H1 (cell line): ENCODE data around the gene GRHL3. TPM values are rescaled to one million over a fixed set of nuclear protein-coding genes. Genes with fewer than 3 reads are reported as not detected.

ENCODE experiments used
- CTCF ChIA-PET: fragments of 300-600 bp; sonication (Branson Sonifier 250); formaldehyde crosslinking; loops from one replicate; lab custom pipeline; 2021; ENCODE audit not compliant: partially characterized antibody; lab: Charles Lee
- POLR2A ChIA-PET: fragments of 300-600 bp; sonication (Branson Sonifier 250); formaldehyde crosslinking; loops from one replicate; lab custom pipeline; 2021; ENCODE audit warnings: inconsistent platforms; ENCODE audit not compliant: partially characterized antibody; lab: Charles Lee
- DNase-seq, 2 experiments: peaks; one replicate each; pipeline versions ENCODE4 v3.0.0 to v3.0.0-alpha.2; 2010 to 2022; ENCODE audit warnings: low spot score in 2 of 2, low read depth in 1 of 2, mixed read lengths in 1 of 2
- FAIRE-seq: peaks from 2 replicates; lab custom pipeline; 2011; peaks lifted over from hg19 to GRCh38; lab: Jason Lieb, UNC
- H2AFZ ChIP-seq: 2 replicates; pipeline ENCODE4 v1.8.1; 2012; ENCODE audit warnings: low read length, inconsistent platforms
- H2AK5ac ChIP-seq: 2 replicates; pipeline ENCODE4 v1.6.1; 2013; ENCODE audit warnings: low read depth, low read length
- H2BK120ac ChIP-seq: replicated peaks from 2 replicates; pipeline ENCODE3; 2013; ENCODE audit warnings: low read depth, low read length, inconsistent platforms
- H2BK12ac ChIP-seq: 2 replicates; pipeline ENCODE4 v1.6.1; 2013; ENCODE audit warnings: low read depth, low read length
- H2BK15ac ChIP-seq: 2 replicates; pipeline ENCODE4 v1.6.1; 2013; ENCODE audit warnings: low read length
- H2BK20ac ChIP-seq: 2 replicates; pipeline ENCODE4 v1.6.1; 2013; ENCODE audit warnings: low read length
- H2BK5ac ChIP-seq: 2 replicates; pipeline ENCODE4 v1.6.1; 2013; ENCODE audit warnings: low read depth, low read length
- H3K14ac ChIP-seq: 2 replicates; pipeline ENCODE4 v1.6.1; 2013; ENCODE audit warnings: inconsistent platforms; ENCODE audit not compliant: insufficient read length
- H3K18ac ChIP-seq: 2 replicates; pipeline ENCODE4 v1.6.1; 2013; ENCODE audit warnings: low read length; ENCODE audit errors: extremely low read depth
- H3K23ac ChIP-seq: 2 replicates; pipeline ENCODE4 v1.6.1; 2013; ENCODE audit warnings: inconsistent platforms; ENCODE audit not compliant: insufficient read length
- H3K23me2 ChIP-seq: 2 replicates; pipeline ENCODE4 v1.6.1; 2013; ENCODE audit warnings: low read depth, low read length
- H3K27ac ChIP-seq: 2 replicates; pipeline ENCODE4 v1.6.1; 2011; ENCODE audit warnings: low read depth, low read length, inconsistent platforms
- H3K27me3 ChIP-seq, 4 experiments: replicated peaks in 1 of 4; 1 replicate in 1 of 4; 2 replicates in 3 of 4; pipeline versions ENCODE4 v1.6.1 to v1.8.1; 2011 to 2013; ENCODE audit warnings: low read length in 3 of 4, mild to moderate bottlenecking in 3 of 4, inconsistent platforms in 2 of 4, mixed read lengths in 2 of 4, moderate library complexity in 1 of 4; ENCODE audit not compliant: control insufficient read depth in 3 of 4, insufficient read depth in 3 of 4; ENCODE audit errors: extremely low read depth in 1 of 4
- H3K36me3 ChIP-seq, 4 experiments: 2 replicates each; pipeline versions ENCODE4 v1.6.1 to v1.8.1; 2011 to 2013; ENCODE audit warnings: mild to moderate bottlenecking in 4 of 4, low read length in 3 of 4, moderate library complexity in 2 of 4, control low read depth in 1 of 4, inconsistent platforms in 1 of 4; ENCODE audit not compliant: insufficient read depth in 4 of 4, control insufficient read depth in 2 of 4
- H3K4ac ChIP-seq: replicated peaks from 2 replicates; pipeline ENCODE3; 2013; ENCODE audit warnings: low read length, low read depth, mixed read lengths, inconsistent platforms; ENCODE audit not compliant: insufficient read length
- H3K4me1 ChIP-seq, 4 experiments: replicated peaks in 1 of 4; 1 replicate in 1 of 4; 2 replicates in 3 of 4; pipeline versions ENCODE4 v1.6.1 to v1.8.1; 2011 to 2013; ENCODE audit warnings: low read length in 3 of 4, inconsistent platforms in 2 of 4, mixed read lengths in 1 of 4; ENCODE audit not compliant: insufficient read depth in 4 of 4, control insufficient read depth in 3 of 4
- H3K4me2 ChIP-seq, 2 experiments: 2 replicates each; pipeline versions ENCODE4 v1.6.1 to v1.8.1; 2011 to 2013; ENCODE audit warnings: low read depth in 2 of 2, low read length in 2 of 2, control low read depth in 1 of 2, inconsistent platforms in 1 of 2, mild to moderate bottlenecking in 1 of 2; ENCODE audit not compliant: insufficient read depth in 1 of 2
- H3K4me3 ChIP-seq, 4 experiments: fragments of 200-600, 300-600 bp in 1 of 4; sonication (generic), shearing (Covaris generic), sonication (Bioruptor Twin) in 1 of 4; 2 replicates each; pipeline versions ENCODE4 v1.5.1 to v1.8.1; 2011 to 2016; ENCODE audit warnings: low read length in 4 of 4, low read depth in 3 of 4, control low read depth in 2 of 4, inconsistent platforms in 2 of 4, mild to moderate bottlenecking in 2 of 4, mixed read lengths in 1 of 4, moderate library complexity in 1 of 4; ENCODE audit not compliant: insufficient read depth in 2 of 4; ENCODE audit errors: extremely low read depth in 1 of 4
- H3K56ac ChIP-seq: replicated peaks from 2 replicates; pipeline ENCODE3; 2013; ENCODE audit warnings: low read depth, mild to moderate bottlenecking, mixed read lengths, low read length, inconsistent platforms; ENCODE audit not compliant: insufficient read length
- H3K79me1 ChIP-seq: 2 replicates; pipeline ENCODE4 v1.6.1; 2013; ENCODE audit warnings: low read depth, low read length, control low read depth
- H3K79me2 ChIP-seq, 2 experiments: 2 replicates each; pipeline versions ENCODE4 v1.6.1 to v1.8.1; 2012 to 2013; ENCODE audit warnings: low read length in 2 of 2, mild to moderate bottlenecking in 2 of 2, inconsistent platforms in 1 of 2; ENCODE audit not compliant: insufficient read depth in 2 of 2, control insufficient read depth in 1 of 2
- H3K9ac ChIP-seq, 4 experiments: replicated peaks in 1 of 4; 1 replicate in 1 of 4; 2 replicates in 3 of 4; pipeline versions ENCODE4 v1.6.1 to v1.8.1; 2011 to 2013; ENCODE audit warnings: low read depth in 3 of 4, low read length in 3 of 4, control low read depth in 2 of 4, mild to moderate bottlenecking in 2 of 4, moderate library complexity in 2 of 4, inconsistent platforms in 1 of 4; ENCODE audit errors: extremely low read depth in 1 of 4
- H3K9me3 ChIP-seq, 2 experiments: 2 replicates each; pipeline versions ENCODE4 v1.6.1 to v1.8.1; 2012 to 2013; ENCODE audit warnings: mild to moderate bottlenecking in 2 of 2, moderate library complexity in 2 of 2, control low read depth in 1 of 2, inconsistent platforms in 1 of 2, low read depth in 1 of 2, low read length in 1 of 2, mixed read lengths in 1 of 2; ENCODE audit not compliant: insufficient read depth in 2 of 2
- H4K20me1 ChIP-seq, 2 experiments: replicated peaks in 1 of 2; 2 replicates each; pipeline versions ENCODE3 to v1.8.1; 2011 to 2013; ENCODE audit warnings: inconsistent platforms in 2 of 2, low read length in 2 of 2, mild to moderate bottlenecking in 1 of 2; ENCODE audit not compliant: insufficient read depth in 2 of 2, control insufficient read depth in 1 of 2
- H4K5ac ChIP-seq: 2 replicates; pipeline ENCODE4 v1.6.1; 2013; ENCODE audit warnings: low read length, low read depth, mixed read lengths, inconsistent platforms; ENCODE audit not compliant: insufficient read length
- H4K8ac ChIP-seq: 2 replicates; pipeline ENCODE4 v1.8.0; 2013; ENCODE audit warnings: mild to moderate bottlenecking, moderate library complexity, low read length, inconsistent platforms; ENCODE audit not compliant: insufficient read depth; ENCODE audit errors: extremely low read depth
- H4K91ac ChIP-seq: replicated peaks from 2 replicates; pipeline ENCODE3; 2013; ENCODE audit warnings: low read length, mixed read lengths, inconsistent platforms; ENCODE audit not compliant: insufficient read length
- NANOG ChIP-seq: IDR thresholded peaks from 2 replicates; pipeline ENCODE4 v1.6.1; 2011; ENCODE audit warnings: low read length, low read depth, mild to moderate bottlenecking, inconsistent platforms; ENCODE audit not compliant: insufficient read depth, poor library complexity, severe bottlenecking
- NRF1 ChIP-seq: IDR thresholded peaks from 2 replicates; pipeline ENCODE4 v1.6.1; 2011; ENCODE audit warnings: mild to moderate bottlenecking, low read depth, low read length, improper control_type of control experiment
- WGBS, 2 experiments: shearing (Covaris generic) in 1 of 2; methylation state at CpG; one replicate each; pipeline versions ENCODE4 v1.1.6 to v1.1.7; 2013 to 2015; ENCODE audit warnings: low lambda C conversion rate in 2 of 2, mixed read lengths in 2 of 2, inconsistent platforms in 1 of 2, low coverage in 1 of 2, missing lambda C conversion rate in 1 of 2; ENCODE audit not compliant: insufficient replicate concordance in 2 of 2, insufficient coverage in 1 of 2, insufficient read length in 1 of 2; ENCODE audit errors: extremely low coverage in 1 of 2, missing lambda C conversion rate in 1 of 2; 5-methylcytosine and 5-hydroxymethylcytosine counted together
- polyA plus RNA-seq, 7 experiments: library from polyadenylated mRNA; depleted of rRNA in 3 of 7; stranded (reverse) in 5 of 7; unstranded in 2 of 7; fragments of >200 nt in 5 of 7; fragments of 200-250 nt in 2 of 7; gene quantifications; 1 replicate in 5 of 7; 2 replicates in 1 of 7; 4 replicates in 1 of 7; pipeline versions ENCODE4 v1.2.1 to v1.2.3, GENCODE V29; 2011 to 2013; ENCODE audit warnings: missing spikeins in 2 of 7, mixed read lengths in 2 of 7
- total RNA-seq: library from RNA; stranded (reverse); fragmentation: NEBNext Ultra II Directional; extraction: Animal tissue kit (Norgen Biotek cat#: 25700); gene quantifications from 2 replicates; pipeline ENCODE4 v1.2.1, GENCODE V29; 2021

The GRHL3 gene
- total and polyA plus RNA-seq, 2 of the 8 experiments (the other 6 are each of a cell fraction or from before 2014, with no cell fraction given) = 0.80 to 1.8 TPM

GRCh38 chr1:24329797-24330543, 10.8 kb downstream of the GRHL3 start:
- H3K27me3 ChIP-seq = no peaks in the 10 kb centered on the region
- no peak overlapping the region for H3K56ac ChIP-seq
- H4K8ac ChIP-seq = no peak overlapping the region
- H3K23me2 ChIP-seq = no peaks in the 10 kb centered on the region; the same call in 1 of the 2 replicates
- ChIA-PET CTCF (interaction anchor here (0.6 to 2.0 kb wide), 5 partner anchors 8 to 128 kb away, joined by 3 to 7 read pairs (median 4); partner anchors contain the start of gene GRHL3), POLR2A (interaction anchor here (1.0 to 1.3 kb wide), 2 partner anchors 8 to 10 kb away, joined by 3 to 4 read pairs; partner anchors contain the start of gene GRHL3)
- no peak overlapping the region for H2BK120ac ChIP-seq
- DNase-seq = no peak
- H2BK15ac ChIP-seq = no peak overlapping the region
- H4K5ac ChIP-seq = no peak overlapping the region
- no peak for FAIRE-seq
- no peak overlapping the region for H3K27ac ChIP-seq
- H2AK5ac ChIP-seq = no peak overlapping the region
- no peaks in the 10 kb centered on the region for H3K79me2 ChIP-seq
- H2AFZ ChIP-seq = no peak overlapping the region
- H3K23ac ChIP-seq = no peak overlapping the region
- H2BK5ac ChIP-seq = no peak overlapping the region
- H2BK20ac ChIP-seq = no peak overlapping the region
- H3K79me1 ChIP-seq = no peaks in the 10 kb centered on the region
- no peak overlapping the region for H3K4ac ChIP-seq
- H2BK12ac ChIP-seq = no peak overlapping the region
- H3K18ac ChIP-seq = no peak overlapping the region
- peaks cover 0 to 6% (median 3%) of the 10 kb centered on the region in 4 experiments; a peak in 3 of 7 replicates for H3K4me1 ChIP-seq
- H4K91ac ChIP-seq = no peak overlapping the region
- WGBS, 2 experiments = 91% methylated on average over 2 of the region's 2 CpGs; no CpG with 5 or more reads in 1 of the 2 experiments
- H3K4me2 ChIP-seq = no peak overlapping the region
- H3K14ac ChIP-seq = no peak overlapping the region
- no peaks in the 10 kb centered on the region for H3K9me3 ChIP-seq
- H3K9ac ChIP-seq = no peak overlapping the region
- no peak overlapping the region for H3K4me3 ChIP-seq
- peaks cover 0 to 2% (median 0%) of the 10 kb centered on the region in 4 experiments; a peak in 1 of 8 replicates for H3K36me3 ChIP-seq
- no peaks in the 10 kb centered on the region for H4K20me1 ChIP-seq
- no peak for TF ChIP-seq NRF1
- no peak for TF ChIP-seq NANOG
